GM12874 (cell line): Measurements from ENCODE around the gene ACOT8.

Experiments used
- CTCF ChIP-seq: IDR thresholded peaks from 2 replicates; pipeline ENCODE4 v1.5.1; 2011; ENCODE audit warnings: low read depth, mild to moderate bottlenecking, control low read depth, low read length, moderate library complexity; ENCODE audit not compliant: insufficient read depth

Gene ACOT8

DNA sequence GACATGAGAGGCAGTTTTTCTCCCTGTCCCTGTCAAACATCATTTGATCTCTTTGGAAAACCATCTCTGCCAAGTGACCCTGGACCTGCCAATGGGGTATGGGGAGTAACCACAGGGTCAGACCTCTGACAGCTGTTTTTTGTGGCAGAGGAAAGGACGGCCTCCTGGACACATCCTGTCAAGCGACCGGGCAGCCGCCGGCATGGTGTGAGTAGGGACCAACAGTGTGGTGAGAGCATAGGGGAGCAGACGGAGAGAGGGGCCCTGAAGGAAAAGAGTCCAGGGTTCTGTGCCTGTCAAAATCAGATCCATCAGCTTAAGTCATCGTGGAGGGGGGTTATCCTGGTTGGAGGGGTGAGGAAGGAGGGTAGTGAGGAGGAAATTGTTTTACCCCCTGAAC lies 55.3 kb downstream of the ACOT8 start:
- no peak for TF ChIP-seq CTCF

GRCh38 chr20:45798935-45799642 lies 58.1 kb downstream of the ACOT8 start:
- peak; percentile 82 for TF ChIP-seq CTCF

DNA sequence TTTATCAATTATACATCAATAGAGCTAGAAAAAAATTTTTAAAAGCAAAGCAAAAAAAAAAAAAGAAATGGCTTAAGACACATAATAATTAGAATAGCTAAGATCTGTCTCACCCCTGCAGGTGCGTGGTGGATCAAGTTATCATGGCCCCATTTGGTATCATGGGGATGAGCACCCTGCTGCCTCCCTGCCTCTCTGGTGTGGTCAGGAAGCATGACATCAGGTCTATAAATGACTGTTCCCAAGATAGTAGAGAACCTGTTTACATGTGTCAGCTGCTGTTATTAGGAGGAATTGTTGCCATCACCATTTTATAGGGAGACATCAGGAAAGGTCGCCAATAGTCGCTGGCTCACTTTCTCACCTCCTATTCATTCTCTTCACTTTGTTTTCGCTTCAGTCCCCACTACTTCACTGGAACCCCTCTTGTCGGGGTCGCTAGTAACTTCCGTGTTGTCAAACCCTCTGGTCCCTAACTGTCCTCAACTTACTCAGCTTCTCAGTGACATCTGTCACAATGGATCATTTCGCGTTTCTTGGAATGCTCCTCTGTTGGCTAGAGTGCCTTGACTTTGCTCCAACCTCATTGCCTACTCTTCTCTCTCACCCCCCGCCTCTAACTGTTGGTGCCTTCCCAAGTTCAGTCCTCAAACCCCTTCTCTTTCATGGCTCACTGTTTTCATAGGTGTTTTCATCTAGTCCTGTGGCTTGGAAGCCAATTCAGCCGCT lies 60.7 kb downstream of the ACOT8 start:
- TF ChIP-seq CTCF, result no peak

DNA sequence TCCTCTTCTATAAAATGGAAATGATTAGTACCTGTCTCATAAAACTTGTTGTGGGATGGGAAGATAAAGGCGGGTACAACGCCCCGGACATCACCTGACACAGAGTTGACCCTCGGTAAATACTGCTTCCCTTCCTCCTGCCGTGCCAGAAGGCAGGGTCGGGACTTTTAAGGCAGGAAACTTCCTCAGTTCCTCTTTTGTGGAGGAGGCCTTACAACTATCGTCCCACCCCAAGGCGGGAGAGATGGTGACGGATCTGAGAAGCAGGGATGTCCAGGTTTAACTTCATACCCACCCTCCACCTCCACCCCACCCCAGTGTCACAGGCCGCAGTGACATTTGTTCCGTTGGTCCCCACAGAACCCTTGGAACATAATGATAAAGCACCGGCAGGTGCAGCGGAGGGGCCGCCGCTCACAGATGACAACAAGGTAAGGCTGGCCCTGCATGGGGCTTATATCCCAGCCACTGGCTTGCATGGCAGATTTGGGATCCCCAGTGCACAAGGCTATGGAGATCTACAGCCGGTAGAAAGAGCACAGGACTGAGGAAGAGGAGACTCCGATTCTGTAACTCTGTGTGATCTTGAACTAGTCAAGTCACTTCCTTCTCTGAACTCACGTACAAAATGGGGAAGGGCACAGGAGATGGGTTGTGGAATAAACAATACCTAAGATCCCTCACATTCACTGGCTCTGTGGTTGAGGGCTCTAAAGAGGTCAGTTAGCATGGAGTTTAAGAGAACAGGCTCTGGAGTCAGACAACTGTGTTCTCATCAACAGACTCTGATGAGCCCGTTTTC lies 64.7 kb downstream of the ACOT8 start:
- no peak for TF ChIP-seq CTCF
